NCI-H1105 (cell line): ENCODE measurements around the gene SPATA32.
"Not testable (repeated sequence)": the region's sequence is repeated elsewhere in the genome, so short reads cannot be mapped to it uniquely, and the experiment has no call there.

Experiments
- DNase-seq: peaks from one replicate; lab custom pipeline; 2025; lab: John Stamatoyannopoulos, UW

The SPATA32 gene

DNA sequence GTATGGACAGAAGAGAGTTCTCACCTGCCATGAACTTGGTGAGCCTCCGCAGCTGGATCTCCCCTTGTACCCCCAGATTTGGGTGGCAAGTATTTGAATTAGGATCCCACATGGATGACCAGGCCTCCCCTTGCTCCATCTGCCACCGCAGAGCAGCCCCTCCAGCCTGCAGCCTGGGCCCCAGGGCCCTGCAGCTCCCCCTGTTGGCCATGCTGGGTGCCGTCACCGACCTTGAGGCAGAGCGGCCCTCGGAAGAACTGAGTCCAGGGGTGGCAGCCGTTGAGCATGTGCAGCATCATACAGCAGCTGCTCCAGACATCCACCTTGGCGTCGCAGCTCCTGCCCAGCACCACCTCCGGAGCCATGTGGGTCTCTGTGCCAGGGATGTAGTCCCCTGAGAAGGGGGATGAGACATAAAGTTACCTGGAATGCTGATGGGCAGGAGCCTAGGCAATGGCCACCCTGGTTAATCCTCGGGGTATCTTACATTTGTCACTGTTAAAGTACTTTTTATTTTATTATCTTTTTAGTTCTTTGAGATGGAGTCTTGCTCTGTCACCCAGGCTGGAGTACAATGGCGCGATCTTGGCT lies 9.0 kb upstream of the SPATA32 start:
- no peak for DNase-seq

DNA sequence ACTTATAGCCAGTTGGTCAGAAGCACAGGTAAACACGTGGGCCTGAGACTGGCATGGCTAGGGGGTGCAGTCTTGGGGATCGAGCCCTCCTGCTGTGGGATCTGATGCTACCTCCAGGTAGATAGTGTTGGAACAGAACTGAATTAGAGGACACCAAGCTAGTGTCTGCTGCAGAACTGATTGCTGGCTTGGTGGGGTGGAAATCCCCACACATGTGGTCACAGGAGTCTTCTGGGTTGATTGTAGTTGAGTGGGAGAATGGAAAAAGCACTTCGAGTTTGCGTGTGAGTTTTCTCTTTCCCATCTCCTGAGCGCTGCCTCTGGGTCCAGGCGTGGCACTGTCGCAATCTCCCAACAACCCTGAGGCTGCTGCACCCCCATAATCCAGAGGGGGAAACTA lies 8.0 kb upstream of the SPATA32 start:
- no peak for DNase-seq

DNA sequence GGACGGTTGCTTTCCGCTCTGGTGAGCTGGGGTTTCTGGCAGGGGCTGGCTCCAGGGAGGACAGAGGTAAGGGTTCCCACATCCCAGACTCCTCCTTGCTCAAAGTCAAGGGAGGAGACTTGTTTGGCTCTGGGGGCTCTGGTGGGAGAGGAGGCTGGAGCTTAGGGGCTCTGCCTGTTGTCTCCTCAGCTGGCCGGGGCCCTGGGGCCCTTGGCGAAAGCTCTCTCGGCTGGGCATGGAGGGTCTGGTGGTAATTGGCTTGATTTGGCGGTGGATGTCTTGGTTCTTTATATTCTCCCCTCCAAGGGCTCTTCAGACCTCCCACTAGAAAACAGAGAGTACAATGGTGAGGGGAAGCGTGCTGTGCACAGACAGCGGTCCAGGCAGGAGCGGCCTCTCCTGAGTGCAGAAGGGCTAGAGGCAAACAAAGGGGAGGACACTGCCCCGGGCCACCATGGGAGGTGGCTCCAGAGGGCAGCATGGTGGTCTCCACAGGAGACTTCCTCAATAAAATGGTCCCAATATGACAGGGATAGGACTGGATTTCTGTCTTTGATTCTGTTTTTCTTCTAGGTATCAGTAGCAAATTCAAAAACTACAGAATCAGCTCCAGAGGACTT lies 5.7 kb upstream of the SPATA32 start:
- no peak for DNase-seq

DNA sequence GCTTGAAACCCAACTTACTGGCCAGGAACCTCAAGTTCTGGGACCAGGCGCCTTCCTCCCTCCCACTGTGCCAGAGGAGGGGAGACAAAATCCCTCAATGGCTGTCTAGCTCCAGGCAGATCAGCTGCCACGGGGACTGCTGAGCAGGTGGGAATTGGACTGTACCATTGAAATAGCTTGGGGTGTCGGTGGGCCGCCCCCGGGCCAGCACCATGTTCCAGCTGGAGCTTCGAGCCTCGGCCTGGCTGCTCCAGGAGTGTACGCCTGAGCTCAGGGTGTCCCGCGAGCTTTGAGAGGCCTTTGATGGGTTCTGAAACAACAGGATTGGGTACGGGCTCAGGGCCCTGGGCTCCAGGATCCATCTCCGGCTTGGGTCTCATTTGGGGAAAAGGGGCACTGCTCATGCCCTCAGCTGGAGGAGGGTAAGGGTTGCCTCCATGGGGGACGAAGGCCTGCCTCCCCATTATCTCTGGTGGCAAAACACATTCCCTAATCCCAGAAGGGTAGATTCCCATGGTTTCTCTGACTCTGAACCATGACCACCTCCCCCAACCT lies 4.6 kb upstream of the SPATA32 start:
- DNase-seq = no peak

- no peak for DNase-seq
Observed at GRCh38 chr17:45265821-45266220, 3.9 kb upstream of the SPATA32 start.

- no peak for DNase-seq
Observed at GRCh38 chr17:45264988-45265387, 3.1 kb upstream of the SPATA32 start.

- DNase-seq = no peak
Observed at GRCh38 chr17:45264430-45264829, 2.5 kb upstream of the SPATA32 start.

DNA sequence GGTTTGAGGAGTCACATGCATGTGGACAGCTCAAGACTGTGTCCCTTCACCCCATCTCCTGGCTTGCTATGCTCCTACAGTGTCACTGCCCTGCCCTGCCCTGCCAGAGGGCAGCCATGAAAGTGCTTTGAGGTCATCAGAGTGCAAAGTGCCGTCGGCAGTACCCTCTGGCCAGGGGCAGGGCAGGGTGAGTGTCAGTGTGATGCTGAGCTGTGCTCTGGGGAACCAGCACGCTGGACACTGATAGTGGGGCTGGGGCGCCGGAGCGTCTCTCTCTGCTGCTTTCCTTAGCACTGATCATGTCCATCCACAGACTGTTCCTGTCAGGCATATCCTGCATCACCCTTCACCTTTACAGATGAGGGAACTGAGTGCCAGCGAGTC lies 1.6 kb upstream of the SPATA32 start:
- no peak for DNase-seq

DNA sequence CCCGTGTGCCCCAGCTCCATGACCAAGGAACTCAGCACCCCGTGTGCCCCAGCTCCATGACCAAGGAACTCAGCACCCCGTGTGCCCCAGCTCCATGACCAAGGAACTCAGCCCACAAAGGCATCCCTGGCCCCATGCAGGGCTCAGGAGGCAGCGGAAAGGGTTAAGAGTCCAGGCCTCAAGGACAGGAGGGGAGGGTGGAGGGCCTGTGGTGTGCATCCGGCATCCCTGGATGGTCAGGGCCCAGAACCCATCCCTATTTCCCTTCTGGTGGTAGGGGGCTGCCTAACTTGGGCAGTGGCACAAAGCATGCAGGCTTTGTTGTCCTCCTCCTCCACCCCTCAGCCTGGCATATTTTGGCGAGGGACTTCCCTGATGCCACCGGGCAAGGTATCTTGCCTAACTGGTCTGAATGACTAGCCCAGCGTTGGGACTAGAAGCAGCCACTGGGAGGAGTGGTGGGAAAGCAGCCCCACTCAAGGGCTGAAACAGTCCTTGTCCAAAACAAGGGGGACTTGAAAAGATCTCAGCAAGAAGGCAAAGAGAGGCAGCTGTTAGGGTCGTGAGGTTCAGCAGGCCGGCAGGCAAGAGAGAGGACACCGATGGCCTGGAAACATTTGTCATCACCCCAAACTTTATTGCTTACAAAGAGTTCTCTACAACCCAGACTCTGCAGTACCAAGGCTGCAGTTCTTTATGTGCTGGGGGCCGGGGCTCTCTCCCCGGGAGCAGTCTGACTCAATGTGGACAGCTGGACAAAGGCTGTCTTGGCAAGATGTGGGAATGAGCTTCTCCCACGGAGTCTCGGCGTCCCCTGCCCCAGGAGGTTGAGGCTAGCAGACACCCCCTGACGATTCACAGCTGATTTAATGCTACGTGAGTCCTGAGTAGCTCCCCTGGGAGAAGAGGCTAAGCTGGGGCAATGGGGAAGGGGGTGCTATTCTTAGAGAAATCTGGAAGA lies 902 bp upstream of the SPATA32 start:
- no peak for DNase-seq

- no peak for DNase-seq
Observed at GRCh38 chr17:45260204-45260783, 1.6 kb downstream of the SPATA32 start.

DNA sequence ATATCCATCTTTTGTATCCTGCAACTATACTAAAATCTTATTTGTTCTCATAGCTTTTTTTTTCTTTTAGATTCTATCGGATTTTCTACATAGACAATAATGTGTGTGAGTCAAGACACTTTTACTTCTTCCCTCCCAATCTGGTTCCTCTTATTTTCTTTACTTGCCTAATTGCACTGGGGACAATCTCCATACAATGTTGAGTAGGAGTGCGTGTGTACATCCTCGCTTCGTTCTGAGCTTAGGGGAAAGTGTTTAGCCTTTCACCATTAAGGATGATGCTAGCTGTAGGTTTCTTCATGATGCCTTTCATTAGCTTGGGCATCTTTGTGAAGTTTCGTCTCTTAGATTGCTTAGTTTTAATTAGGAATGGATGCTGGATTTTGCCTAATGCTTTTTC lies 2.9 kb downstream of the SPATA32 start:
- no peak for DNase-seq

DNA sequence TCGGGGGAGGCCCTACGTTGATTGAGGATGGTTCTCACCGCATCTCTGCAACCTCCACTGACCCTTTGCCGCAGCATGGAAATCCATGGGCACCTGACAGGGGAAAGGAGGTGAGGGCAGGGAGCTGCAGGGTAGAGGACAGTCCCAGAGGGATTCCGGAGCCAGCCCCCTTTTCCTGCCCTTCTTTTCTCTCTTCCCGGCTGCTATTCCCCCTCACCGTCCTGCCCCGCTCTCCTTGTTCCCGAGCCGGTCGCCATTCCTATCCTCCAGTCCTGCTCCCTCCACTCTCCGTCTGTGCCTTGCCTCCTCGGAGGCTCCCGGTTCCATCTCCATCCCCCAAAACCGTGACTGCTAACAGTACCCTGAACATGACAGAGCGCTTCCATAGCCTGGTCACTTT lies 4.8 kb downstream of the SPATA32 start:
- DNase-seq = no peak

GRCh38 chr17:45256114-45256966 lies 5.6 kb downstream of the SPATA32 start:
- DNase-seq = no peak

GRCh38 chr17:45255358-45255757 lies 6.5 kb downstream of the SPATA32 start:
- DNase-seq = no peak

DNA sequence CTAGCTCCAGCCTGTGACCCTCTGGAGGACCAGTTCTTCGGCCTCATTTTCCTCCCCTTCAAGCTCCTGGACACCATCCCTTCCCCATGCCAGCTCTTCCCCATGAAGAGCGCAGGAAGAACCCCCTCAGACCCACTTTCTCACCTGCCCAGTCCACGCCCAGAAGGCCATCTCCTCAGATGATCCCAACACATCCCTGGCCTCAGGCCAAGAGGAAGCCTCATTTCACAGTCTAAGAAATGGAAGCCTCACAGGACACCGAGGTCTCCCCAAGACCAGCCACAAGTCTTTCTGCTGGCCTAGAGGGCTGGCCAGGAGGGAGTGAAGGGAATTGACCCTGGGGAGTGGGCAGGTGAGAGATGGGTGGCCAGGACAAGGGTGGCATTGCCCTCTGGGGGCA lies 8.0 kb downstream of the SPATA32 start:
- no peak for DNase-seq

GRCh38 chr17:45253237-45253636 lies 8.7 kb downstream of the SPATA32 start:
- DNase-seq = not testable (repeated sequence)

DNA sequence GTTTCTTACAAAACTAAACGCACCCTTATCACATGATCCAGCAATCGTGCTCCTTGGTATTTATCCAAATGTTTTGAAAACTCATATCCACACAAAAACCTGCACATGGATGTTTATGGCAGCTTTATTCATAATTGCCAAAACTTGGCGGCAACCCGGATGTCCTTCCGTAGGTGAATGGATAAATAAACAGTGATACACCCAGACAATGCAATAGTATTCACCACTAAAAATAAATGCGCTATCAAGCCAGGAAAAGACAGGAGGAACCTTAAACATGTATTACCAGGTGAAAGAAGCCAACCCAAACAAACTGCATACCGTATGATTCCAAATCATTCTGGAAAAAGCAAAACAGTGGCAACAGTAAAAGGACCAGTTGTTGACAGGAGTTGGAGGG lies 10.0 kb downstream of the SPATA32 start:
- no peak for DNase-seq

GRCh38 chr17:45248132-45248957 lies 13.5 kb downstream of the SPATA32 start:
- peak; percentile 45 for DNase-seq

DNA sequence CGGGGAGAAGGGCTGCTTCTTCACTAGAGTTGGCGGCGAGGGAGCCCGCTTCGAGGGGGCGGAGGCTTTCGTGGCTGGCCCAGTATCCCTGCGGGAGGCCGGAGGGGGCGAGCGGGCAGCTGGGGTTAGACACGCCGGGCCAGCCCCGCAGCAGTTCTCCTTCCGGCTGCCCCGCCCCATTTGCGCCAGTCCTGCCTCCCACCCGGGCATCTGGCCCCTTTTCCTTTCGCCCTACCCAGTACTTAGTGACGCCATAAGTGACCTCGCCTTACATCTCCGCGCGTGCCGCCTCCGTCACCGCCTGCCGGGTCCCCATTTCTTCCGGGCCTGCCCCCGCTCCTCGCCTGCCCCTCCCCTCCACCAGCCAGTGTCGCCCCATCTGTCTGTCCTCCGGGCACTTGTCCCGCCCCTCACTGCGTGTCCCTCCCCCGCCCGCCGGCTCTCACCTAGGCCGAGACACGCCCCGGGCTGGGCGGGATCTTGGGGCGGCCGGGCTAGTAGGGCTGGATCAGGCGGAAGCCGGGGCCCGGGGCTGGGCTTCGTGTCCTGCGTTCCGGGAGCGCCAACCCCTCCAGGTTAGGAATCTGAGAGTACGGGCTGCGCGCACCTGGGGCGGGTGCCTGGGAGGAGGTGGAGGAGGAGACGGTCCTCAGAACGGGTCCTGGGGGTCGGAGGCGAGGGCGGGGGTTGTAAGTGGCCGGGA lies 14.3 kb downstream of the SPATA32 start:
- DNase-seq = peak; percentile 93

DNA sequence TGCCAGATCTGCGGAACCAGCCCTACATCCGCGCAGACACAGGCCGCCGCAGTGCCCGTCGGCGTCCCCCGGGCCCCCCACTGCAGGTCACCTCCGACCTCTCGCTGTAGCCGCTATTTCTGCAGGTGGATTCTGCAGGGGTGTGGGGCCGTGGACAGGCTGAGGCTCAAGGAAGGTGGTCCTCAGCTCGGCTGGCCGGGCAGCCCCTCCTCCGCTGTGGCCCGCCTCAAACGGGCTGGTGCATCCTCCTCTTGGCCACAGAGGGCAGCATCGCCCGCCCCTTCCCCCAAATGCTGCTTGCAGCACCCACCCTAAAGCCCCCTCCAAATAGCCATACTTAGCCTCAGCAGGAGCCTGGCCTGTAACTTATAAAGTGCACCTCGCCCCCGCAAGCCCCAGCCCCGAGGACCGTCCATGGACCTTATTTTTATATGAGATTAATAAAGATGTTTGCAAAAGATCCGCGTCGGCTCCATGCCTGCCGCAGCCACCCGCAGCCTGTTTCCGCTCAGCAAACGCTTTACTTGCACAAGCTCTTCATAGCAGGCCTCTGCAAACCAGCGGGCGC lies 14.9 kb downstream of the SPATA32 start:
- peak; percentile 40 for DNase-seq
